SW480 (cell line): ENCODE results near the gene XKR7.
A peak's percentile ranks its signal among the peaks of the same experiment; 100 is the strongest.
"Not testable (repeated sequence)": the region's sequence is repeated elsewhere in the genome, so short reads cannot be mapped to it uniquely, and the experiment has no call there.

Experiments
- DNase-seq: peaks from one replicate; pipeline ENCODE4 v3.0.0-alpha.2; 2016; ENCODE audit warnings: low spot score

The XKR7 gene

GRCh38 chr20:32013326-32013725 is 45.4 kb downstream of the XKR7 start:
- DNase-seq: no peak

GRCh38 chr20:32017711-32018251 is 49.8 kb downstream of the XKR7 start:
- peak; percentile 96 for DNase-seq

GRCh38 chr20:32018269-32019155 is 50.6 kb downstream of the XKR7 start:
- DNase-seq: peak; percentile 98

DNA sequence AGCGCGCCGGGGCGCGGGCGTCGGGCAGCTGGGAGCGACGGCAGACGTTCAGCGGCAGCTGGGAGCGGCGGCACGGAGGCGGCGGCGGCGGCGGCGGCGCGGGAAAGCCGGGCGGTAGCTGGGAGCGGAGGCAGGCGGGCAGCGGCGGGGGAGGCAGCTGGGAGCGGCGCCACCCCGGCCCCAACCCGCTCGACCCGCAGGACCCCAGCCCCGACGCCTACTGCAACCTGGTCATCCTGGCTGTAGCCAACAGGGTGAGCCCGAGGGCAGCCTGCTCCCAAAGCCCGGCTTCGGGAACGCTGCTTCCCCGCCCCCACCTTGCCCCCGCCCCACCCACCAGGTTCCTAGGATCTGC is 51.2 kb downstream of the XKR7 start:
- peak; percentile 68 for DNase-seq

DNA sequence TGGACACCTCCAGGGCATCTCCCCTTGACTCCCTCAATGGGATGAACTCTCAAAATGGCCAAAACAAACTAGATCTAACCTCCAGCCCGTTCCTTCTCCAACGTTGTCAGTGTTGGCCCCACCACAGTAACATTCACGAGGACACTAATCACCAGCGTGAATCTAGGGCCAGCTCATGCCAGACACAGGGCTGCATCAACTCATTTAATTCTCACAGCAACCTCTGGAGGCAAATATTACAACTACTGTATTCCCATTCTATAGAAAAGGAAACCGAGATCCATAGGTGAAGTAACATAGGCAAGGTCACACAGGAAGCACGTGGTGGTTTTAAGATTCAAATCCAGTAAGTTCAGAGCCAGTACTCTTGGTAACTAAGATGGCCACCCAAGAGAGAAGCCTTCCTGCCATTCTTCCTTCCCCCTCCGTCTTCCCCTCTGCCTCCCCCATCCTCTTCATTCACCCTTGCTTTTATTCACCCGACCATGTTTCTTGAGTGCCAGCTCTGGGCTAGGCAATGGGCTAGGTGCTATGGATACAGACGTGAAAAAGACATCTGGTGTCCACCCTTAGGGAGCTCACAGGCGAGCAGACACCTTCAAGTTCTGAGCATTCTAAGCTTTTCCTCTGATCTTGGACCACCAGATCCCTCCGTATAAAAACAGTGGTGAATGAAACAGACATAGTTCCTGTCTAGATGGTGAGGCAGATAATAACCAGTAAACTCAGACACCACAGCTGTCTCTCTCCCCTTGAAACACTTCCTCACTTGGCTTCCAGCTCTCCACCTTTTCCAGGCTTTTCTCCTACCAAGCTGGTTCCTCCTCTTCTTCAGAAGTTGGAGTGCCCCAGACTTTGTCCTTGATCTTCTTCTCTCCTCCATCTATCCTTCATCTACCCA is 51.9 kb downstream of the XKR7 start:
- no peak for DNase-seq

GRCh38 chr20:32021091-32021490 is 53.1 kb downstream of the XKR7 start:
- no peak for DNase-seq

GRCh38 chr20:32024683-32025295 is 56.8 kb downstream of the XKR7 start:
- DNase-seq: no peak

DNA sequence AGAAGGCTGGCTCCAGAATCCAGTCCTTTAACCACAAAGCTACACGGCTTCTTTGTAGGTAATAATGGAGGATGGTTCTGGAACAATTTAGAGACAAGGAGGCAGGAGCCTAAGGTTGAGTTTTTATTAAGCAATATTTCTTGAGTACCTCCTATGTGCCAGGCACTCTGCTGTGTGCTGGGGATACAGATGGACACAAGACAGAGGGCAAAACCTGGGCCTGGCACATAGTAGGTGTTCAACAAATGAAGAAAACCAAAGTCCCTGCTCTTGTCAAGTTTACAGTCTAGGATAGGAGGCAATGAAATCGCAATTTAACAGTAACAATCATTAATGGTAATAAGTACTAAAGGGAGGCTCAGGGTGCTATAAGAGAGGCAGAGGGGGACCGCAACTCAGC is 59.7 kb downstream of the XKR7 start:
- DNase-seq: no peak

GRCh38 chr20:32028647-32029372 is 60.9 kb downstream of the XKR7 start:
- DNase-seq: peak; percentile 82

- no peak for DNase-seq
These were observed 61.6 kb downstream of the XKR7 start for GRCh38 chr20:32029561-32029960.

DNA sequence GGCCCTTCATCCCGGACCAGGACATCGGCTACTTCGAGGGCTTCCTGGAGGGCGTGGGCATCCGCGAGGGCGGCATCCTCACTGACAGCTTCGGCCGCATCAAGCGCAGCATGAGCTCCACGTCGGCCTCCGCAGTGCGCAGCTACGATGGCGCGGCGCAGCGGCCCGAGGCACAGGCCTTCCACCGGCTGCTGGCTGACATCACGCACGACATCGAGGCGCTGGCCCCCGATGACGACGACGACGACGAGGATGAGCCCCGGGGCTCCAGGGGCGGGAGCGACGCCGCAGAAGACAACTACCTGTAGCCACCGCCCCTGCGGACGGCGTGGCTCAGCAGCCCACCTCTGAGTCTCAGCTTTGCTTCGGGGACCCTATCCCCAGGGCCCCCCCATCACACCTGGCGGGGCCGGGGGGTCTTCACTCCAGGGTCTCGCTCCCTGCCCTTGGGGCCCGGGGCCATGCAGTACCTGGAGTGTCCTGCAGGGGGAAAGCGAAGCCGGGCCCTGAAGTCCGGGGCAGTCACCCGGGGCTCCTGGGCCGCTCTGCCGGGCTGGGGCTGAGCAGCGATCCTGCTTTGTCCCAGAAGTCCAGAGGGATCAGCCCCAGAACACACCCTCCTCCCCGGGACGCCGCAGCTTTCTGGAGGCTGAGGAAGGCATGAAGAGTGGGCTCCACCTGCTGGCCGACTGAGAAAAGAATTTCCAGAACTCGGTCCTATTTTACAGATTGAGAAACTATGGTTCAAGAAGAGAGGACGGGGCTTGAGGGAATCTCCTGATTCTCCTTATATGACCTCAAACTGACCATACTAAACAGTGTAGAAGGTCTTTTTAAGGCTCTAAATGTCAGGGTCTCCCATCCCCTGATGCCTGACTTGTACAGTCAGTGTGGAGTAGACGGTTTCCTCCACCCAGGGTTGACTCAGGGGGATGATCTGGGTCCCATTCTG is 63.3 kb downstream of the XKR7 start:
- DNase-seq: peak; percentile 95

- DNase-seq: no peak
These were observed 65.4 kb downstream of the XKR7 start for GRCh38 chr20:32033316-32033715.

GRCh38 chr20:32033721-32034120 is 65.8 kb downstream of the XKR7 start:
- DNase-seq: not testable (repeated sequence)

DNA sequence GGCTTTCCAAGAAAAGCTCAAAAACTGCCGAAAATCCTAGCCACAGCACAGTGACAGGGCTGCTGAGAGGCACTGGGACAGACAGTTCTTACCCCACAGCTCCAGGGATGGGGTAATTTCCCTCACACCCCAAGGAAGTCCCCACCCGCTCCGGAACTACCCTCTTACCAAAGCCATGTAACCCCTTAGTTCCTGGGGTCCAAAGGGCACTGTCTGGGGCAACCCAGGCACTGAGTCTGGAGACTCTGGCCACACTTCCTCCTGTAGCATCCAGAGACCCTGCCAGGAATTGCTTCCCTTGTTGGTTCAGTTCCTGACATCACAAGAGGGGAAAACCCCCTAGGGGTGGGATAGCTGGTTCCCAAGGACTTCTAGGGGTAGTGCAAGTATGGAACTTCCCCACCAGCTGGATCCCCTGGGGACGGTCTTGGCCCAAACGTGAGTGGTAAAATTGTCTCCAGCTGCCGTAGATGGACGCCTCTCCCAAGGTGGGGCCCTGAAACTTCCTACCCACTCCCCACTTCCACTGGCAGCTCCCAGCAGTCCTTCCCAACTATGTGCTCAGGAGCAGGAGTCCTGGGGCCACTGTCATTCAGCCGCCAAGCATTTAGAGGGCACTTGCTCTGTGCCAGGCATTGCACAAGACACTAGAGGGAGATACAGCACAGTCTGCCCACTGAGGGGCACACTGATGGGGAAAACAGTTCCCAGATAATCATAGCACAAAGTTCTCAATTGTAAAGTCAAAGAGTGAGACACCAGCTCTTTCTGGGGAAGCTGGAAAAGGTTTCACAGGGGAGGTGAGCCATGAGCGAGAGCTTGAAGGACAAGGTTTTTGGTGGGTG is 66.9 kb downstream of the XKR7 start:
- DNase-seq: peak; percentile 50

GRCh38 chr20:32035426-32035779 is 67.5 kb downstream of the XKR7 start:
- no peak for DNase-seq

GRCh38 chr20:32036252-32036651 is 68.3 kb downstream of the XKR7 start:
- no peak for DNase-seq

DNA sequence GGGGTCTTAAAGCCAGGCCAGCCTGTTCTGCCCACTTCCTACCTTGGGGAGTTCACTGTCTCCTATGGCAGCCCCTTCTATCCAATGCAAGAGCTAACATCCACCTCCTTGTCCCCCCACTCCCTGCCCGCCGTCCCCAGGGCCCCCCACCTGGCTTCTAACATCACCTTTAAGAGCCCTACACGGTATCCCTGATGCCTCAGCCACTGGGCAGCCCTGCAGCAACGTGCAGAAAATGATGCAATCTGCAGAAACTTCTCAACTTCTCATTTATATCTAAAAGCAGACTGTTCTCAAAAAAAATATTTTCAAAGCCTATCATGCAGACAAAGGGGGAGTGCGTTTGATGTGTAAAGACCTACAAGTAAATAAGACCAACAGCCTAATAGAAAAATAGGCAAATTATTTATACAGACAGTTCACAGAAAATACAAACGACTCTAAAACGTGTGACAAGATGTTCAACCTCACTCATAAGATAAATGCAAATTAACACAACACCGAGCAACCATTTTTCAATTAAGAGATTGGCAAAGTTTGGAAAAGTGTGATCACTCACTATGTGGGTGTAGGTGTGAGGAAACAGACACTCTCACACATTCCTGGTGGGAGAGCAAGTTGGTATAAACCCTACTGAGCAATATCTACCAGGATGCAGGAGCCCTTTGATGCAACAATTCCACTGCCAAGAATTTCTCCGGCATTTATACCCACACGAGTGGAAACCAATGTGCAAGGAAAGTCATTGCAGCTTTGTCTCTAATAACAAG is 69.0 kb downstream of the XKR7 start:
- DNase-seq: peak; percentile 75

- peak; percentile 70 for DNase-seq
These were observed 70.0 kb downstream of the XKR7 start for GRCh38 chr20:32037929-32038328.
